ENCODE measurements around the gene CLCA4.

- TF ChIP-seq, protein P1, sequence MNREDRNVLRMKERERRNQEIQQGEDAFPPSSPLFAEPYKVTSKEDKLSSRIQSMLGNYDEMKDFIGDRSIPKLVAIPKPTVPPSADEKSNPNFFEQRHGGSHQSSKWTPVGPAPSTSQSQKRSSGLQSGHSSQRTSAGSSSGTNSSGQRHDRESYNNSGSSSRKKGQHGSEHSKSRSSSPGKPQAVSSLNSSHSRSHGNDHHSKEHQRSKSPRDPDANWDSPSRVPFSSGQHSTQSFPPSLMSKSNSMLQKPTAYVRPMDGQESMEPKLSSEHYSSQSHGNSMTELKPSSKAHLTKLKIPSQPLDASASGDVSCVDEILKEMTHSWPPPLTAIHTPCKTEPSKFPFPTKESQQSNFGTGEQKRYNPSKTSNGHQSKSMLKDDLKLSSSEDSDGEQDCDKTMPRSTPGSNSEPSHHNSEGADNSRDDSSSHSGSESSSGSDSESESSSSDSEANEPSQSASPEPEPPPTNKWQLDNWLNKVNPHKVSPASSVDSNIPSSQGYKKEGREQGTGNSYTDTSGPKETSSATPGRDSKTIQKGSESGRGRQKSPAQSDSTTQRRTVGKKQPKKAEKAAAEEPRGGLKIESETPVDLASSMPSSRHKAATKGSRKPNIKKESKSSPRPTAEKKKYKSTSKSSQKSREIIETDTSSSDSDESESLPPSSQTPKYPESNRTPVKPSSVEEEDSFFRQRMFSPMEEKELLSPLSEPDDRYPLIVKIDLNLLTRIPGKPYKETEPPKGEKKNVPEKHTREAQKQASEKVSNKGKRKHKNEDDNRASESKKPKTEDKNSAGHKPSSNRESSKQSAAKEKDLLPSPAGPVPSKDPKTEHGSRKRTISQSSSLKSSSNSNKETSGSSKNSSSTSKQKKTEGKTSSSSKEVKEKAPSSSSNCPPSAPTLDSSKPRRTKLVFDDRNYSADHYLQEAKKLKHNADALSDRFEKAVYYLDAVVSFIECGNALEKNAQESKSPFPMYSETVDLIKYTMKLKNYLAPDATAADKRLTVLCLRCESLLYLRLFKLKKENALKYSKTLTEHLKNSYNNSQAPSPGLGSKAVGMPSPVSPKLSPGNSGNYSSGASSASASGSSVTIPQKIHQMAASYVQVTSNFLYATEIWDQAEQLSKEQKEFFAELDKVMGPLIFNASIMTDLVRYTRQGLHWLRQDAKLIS (CRISPR knock-in tag; IDR thresholded peaks at IDR 0.05; ENCODE audit: borderline replicate concordance): no peak
- TF ChIP-seq ZNF281 (CRISPR knock-in tag; IDR thresholded peaks at IDR 0.05): no peak
- TF ChIP-seq, protein P2, sequence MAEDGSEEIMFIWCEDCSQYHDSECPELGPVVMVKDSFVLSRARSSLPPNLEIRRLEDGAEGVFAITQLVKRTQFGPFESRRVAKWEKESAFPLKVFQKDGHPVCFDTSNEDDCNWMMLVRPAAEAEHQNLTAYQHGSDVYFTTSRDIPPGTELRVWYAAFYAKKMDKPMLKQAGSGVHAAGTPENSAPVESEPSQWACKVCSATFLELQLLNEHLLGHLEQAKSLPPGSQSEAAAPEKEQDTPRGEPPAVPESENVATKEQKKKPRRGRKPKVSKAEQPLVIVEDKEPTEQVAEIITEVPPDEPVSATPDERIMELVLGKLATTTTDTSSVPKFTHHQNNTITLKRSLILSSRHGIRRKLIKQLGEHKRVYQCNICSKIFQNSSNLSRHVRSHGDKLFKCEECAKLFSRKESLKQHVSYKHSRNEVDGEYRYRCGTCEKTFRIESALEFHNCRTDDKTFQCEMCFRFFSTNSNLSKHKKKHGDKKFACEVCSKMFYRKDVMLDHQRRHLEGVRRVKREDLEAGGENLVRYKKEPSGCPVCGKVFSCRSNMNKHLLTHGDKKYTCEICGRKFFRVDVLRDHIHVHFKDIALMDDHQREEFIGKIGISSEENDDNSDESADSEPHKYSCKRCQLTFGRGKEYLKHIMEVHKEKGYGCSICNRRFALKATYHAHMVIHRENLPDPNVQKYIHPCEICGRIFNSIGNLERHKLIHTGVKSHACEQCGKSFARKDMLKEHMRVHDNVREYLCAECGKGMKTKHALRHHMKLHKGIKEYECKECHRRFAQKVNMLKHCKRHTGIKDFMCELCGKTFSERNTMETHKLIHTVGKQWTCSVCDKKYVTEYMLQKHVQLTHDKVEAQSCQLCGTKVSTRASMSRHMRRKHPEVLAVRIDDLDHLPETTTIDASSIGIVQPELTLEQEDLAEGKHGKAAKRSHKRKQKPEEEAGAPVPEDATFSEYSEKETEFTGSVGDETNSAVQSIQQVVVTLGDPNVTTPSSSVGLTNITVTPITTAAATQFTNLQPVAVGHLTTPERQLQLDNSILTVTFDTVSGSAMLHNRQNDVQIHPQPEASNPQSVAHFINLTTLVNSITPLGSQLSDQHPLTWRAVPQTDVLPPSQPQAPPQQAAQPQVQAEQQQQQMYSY (CRISPR knock-in tag; IDR thresholded peaks at IDR 0.05): no peak
Observed at GRCh38 chr1:86507935-86508582, 38.8 kb upstream of the CLCA4 start.

All from WTC11 (cell line).